ENCODE results near the gene ZNRF1. TPM values are rescaled to one million over a fixed set of nuclear protein-coding genes. Genes with fewer than 3 reads are reported as not detected.
A peak's percentile ranks its signal among the peaks of the same experiment; 100 is the strongest.

Gene ZNRF1
- total and polyA plus RNA-seq, 2 of the 13 experiments (the other 11 are each of a cell fraction or from before 2014, with no cell fraction given), result 43.9 to 58.7 TPM

GRCh38 chr16:75129421-75130149 lies 130.8 kb downstream of the ZNRF1 start (continued):
- TF ChIP-seq FOXP4 (CRISPR knock-in tag; IDR thresholded peaks at IDR 0.05) (peak; percentile 74), LCORL (IDR thresholded peaks at IDR 0.05) (peak; percentile 54), LCORL (CRISPR knock-in tag; IDR thresholded peaks at IDR 0.05) (peak; percentile 47; the same call in 1 of the 2 replicates), PAXIP1 (CRISPR knock-in tag; conservative IDR thresholded peaks at IDR 0.05) (peak; percentile 81), KMT2B (CRISPR knock-in tag; IDR thresholded peaks at IDR 0.05) (peak; percentile 41; the same call in 1 of the 2 replicates), ZNF414 (CRISPR knock-in tag; IDR thresholded peaks at IDR 0.05) (0 out of 2 replicates have a peak, but pooled peaks have one; percentile 1), CEBPG (CRISPR knock-in tag; IDR thresholded peaks at IDR 0.05) (peak; percentile 54; the same call in 1 of the 2 replicates), NFIC (IDR thresholded peaks at IDR 0.05; ENCODE audit: low read length) (peak; percentile 92), MEIS1 (CRISPR knock-in tag; IDR thresholded peaks at IDR 0.05; ENCODE audit: borderline replicate concordance) (peak; percentile 46; the same call in 1 of the 2 replicates), ZNF230 (CRISPR knock-in tag; IDR thresholded peaks at IDR 0.05) (0 out of 2 replicates have a peak, but pooled peaks have one; percentile 13), GATAD2A (CRISPR knock-in tag; IDR thresholded peaks at IDR 0.05) (peak; percentile 66; the same call in 1 of the 2 replicates), CBFB (CRISPR knock-in tag; IDR thresholded peaks at IDR 0.05) (peak; percentile 99), ZSCAN9 (CRISPR knock-in tag; IDR thresholded peaks at IDR 0.05; ENCODE audit: borderline replicate concordance) (0 out of 2 replicates have a peak, but pooled peaks have one; percentile 46), HOXA3 (CRISPR knock-in tag; IDR thresholded peaks at IDR 0.05) (peak; percentile 54; the same call in 1 of the 2 replicates), TBX2 (CRISPR knock-in tag; IDR thresholded peaks at IDR 0.05; ENCODE audit: borderline replicate concordance) (peak; percentile 55; the same call in 1 of the 2 replicates), ZNF331 (CRISPR knock-in tag; IDR thresholded peaks at IDR 0.05) (0 out of 2 replicates have a peak, but pooled peaks have one; percentile 32), ZNF569 (CRISPR knock-in tag; IDR thresholded peaks at IDR 0.05; ENCODE audit: borderline replicate concordance) (peak; percentile 38; the same call in 1 of the 2 replicates), HOXA5 (CRISPR knock-in tag; IDR thresholded peaks at IDR 0.05) (peak; percentile 81), NCOR1 (IDR thresholded peaks at IDR 0.05; ENCODE audit: borderline replicate concordance, low read length) (peak; percentile 82; the same call in 1 of the 2 replicates), SOX5 (CRISPR knock-in tag; IDR thresholded peaks at IDR 0.05; ENCODE audit: borderline replicate concordance) (peak; percentile 82; the same call in 1 of the 2 replicates), HDAC1 (CRISPR knock-in tag; IDR thresholded peaks at IDR 0.05) (peak; percentile 43), CHD4 (IDR thresholded peaks at IDR 0.05; ENCODE audit: borderline replicate concordance, low read length) (peak; percentile 89; the same call in 1 of the 2 replicates), FOSL2 (CRISPR knock-in tag; IDR thresholded peaks at IDR 0.05) (peak; percentile 12), NR2C2 (CRISPR knock-in tag; IDR thresholded peaks at IDR 0.05; ENCODE audit: borderline replicate concordance) (peak; percentile 18; the same call in 1 of the 2 replicates)

Measured in HepG2 (cell line).